Mesenchymal stem cell (in vitro differentiated cells and primary cell): ENCODE data around the gene AKAP13.

Experiments
- DNase-seq: peaks from one replicate; pipeline ENCODE4 v3.0.0-alpha.2; 2013
- H2AFZ ChIP-seq: one replicate; pipeline ENCODE4 v1.6.1; 2013; ENCODE audit warnings: low read depth, mild to moderate bottlenecking, control low read depth, inconsistent platforms, low read length, moderate library complexity
- H2AK5ac ChIP-seq: 2 replicates; pipeline ENCODE4 v1.6.1; 2013; ENCODE audit warnings: low read length, moderate library complexity, mild to moderate bottlenecking, inconsistent platforms; ENCODE audit not compliant: severe bottlenecking
- H2BK120ac ChIP-seq: one replicate; pipeline ENCODE4 v1.6.1; 2013; ENCODE audit warnings: low read depth, mild to moderate bottlenecking, inconsistent platforms, low read length, moderate library complexity
- H2BK12ac ChIP-seq, 2 experiments: one replicate each; pipeline ENCODE4 v1.6.1; 2013; ENCODE audit warnings: inconsistent platforms in 2 of 2, low read length in 2 of 2, mild to moderate bottlenecking in 2 of 2, moderate library complexity in 2 of 2, control low read depth in 1 of 2
- H2BK15ac ChIP-seq: one replicate; pipeline ENCODE4 v1.6.1; 2013; ENCODE audit warnings: mild to moderate bottlenecking, low read depth, inconsistent platforms; ENCODE audit not compliant: poor library complexity, severe bottlenecking
- H2BK5ac ChIP-seq: 2 replicates; pipeline ENCODE4 v1.6.1; 2013; ENCODE audit warnings: low read depth, mild to moderate bottlenecking, low read length, control low read depth, inconsistent platforms; ENCODE audit not compliant: poor library complexity, severe bottlenecking
- H3K14ac ChIP-seq, 2 experiments: one replicate each; pipeline ENCODE4 v1.6.1; 2013; ENCODE audit warnings: inconsistent platforms in 2 of 2, low read length in 2 of 2, control low read depth in 1 of 2, mild to moderate bottlenecking in 1 of 2, moderate library complexity in 1 of 2
- H3K18ac ChIP-seq, 2 experiments: one replicate each; pipeline ENCODE4 v1.6.1; 2013; ENCODE audit warnings: inconsistent platforms in 2 of 2, low read length in 2 of 2, control low read depth in 1 of 2, low read depth in 1 of 2, mild to moderate bottlenecking in 1 of 2
- H3K23ac ChIP-seq, 2 experiments: one replicate each; pipeline ENCODE4 v1.6.1; 2013; ENCODE audit warnings: inconsistent platforms in 2 of 2, low read length in 2 of 2, mild to moderate bottlenecking in 2 of 2, moderate library complexity in 2 of 2, control low read depth in 1 of 2
- H3K27ac ChIP-seq: 2 replicates; pipeline ENCODE4 v1.5.1; 2013; ENCODE audit warnings: mild to moderate bottlenecking, moderate library complexity, low read length, control low read depth, inconsistent platforms; ENCODE audit not compliant: poor library complexity, severe bottlenecking
- H3K27me3 ChIP-seq, 2 experiments: 2 replicates each; pipeline versions ENCODE4 v1.6.1 to v1.7.0; 2013; ENCODE audit warnings: low read length in 2 of 2, mild to moderate bottlenecking in 2 of 2, moderate library complexity in 2 of 2, control low read depth in 1 of 2, inconsistent platforms in 1 of 2; ENCODE audit not compliant: control insufficient read depth in 1 of 2, insufficient read depth in 1 of 2
- H3K36me3 ChIP-seq, 2 experiments: 2 replicates each; pipeline versions ENCODE4 v1.6.1 to v1.7.0; 2013; ENCODE audit warnings: low read length in 2 of 2, control low read depth in 1 of 2, inconsistent platforms in 1 of 2, low read depth in 1 of 2, mild to moderate bottlenecking in 1 of 2; ENCODE audit not compliant: insufficient read depth in 2 of 2, control insufficient read depth in 1 of 2
- H3K4ac ChIP-seq, 2 experiments: one replicate each; pipeline ENCODE4 v1.6.1; 2013; ENCODE audit warnings: inconsistent platforms in 2 of 2, low read length in 2 of 2, mild to moderate bottlenecking in 2 of 2, moderate library complexity in 2 of 2, control low read depth in 1 of 2, low read depth in 1 of 2
- H3K4me1 ChIP-seq: 2 replicates; pipeline ENCODE4 v1.6.1; 2013; ENCODE audit warnings: low read depth, low read length, control low read depth; ENCODE audit not compliant: control insufficient read depth, insufficient read depth
- H3K4me2 ChIP-seq: 2 replicates; pipeline ENCODE4 v1.6.1; 2013; ENCODE audit warnings: low read length, mild to moderate bottlenecking, inconsistent platforms; ENCODE audit not compliant: poor library complexity, severe bottlenecking
- H3K4me3 ChIP-seq, 2 experiments: 2 replicates each; pipeline versions ENCODE4 v1.5.1 to v1.7.0; 2013; ENCODE audit warnings: low read length in 2 of 2, mild to moderate bottlenecking in 2 of 2, control low read depth in 1 of 2, low read depth in 1 of 2; ENCODE audit not compliant: insufficient read depth in 1 of 2
- H3K79me1 ChIP-seq: replicated peaks from 2 replicates; pipeline ENCODE4 v1.6.1; 2013; ENCODE audit warnings: mild to moderate bottlenecking, control low read depth, low read length, inconsistent platforms; ENCODE audit not compliant: poor library complexity, severe bottlenecking
- H3K9ac ChIP-seq: 2 replicates; pipeline ENCODE4 v1.7.0; 2013; ENCODE audit warnings: mild to moderate bottlenecking, low read length, moderate library complexity
- H3K9me3 ChIP-seq: 2 replicates; pipeline ENCODE4 v1.7.0; 2013; ENCODE audit warnings: mild to moderate bottlenecking, low read length; ENCODE audit not compliant: control insufficient read depth
- H4K8ac ChIP-seq: one replicate; pipeline ENCODE4 v1.6.1; 2013; ENCODE audit warnings: inconsistent platforms, mild to moderate bottlenecking, low read length, moderate library complexity
- H4K91ac ChIP-seq: one replicate; pipeline ENCODE4 v1.6.1; 2013; ENCODE audit warnings: mild to moderate bottlenecking, low read length, inconsistent platforms
- WGBS: methylation state at CpG from one replicate; pipeline ENCODE4 v1.1.7; 2013; ENCODE audit warnings: mixed read lengths; 5-methylcytosine and 5-hydroxymethylcytosine counted together

AKAP13 gene

DNA sequence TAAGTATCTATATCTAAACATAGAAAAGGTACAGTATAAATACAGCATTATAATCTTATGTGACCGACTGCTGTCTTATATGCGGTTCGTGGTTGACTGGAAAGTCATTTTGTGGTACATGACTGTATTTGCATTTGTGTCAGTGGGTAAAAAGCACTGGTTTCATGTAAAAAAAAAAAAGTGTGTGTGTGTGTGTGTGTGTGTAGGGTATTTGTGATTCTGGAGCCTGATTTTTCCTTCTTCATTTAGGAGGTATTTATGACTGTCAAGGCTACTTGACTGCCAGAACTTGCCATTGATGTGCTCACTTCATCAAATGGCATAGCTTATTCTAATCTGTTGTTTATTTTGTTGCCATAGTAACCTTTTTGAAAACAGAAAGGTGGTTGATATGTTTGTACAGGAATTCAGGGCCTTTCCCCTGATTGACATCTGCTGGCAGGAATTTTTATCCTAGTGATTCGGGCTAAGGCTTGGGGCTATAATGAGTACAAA, 63.2 kb downstream of the AKAP13 start:
- Histone ChIP-seq H2BK5ac (no peak overlapping the region), H3K14ac (no peak overlapping the region), H3K4me1 (no peaks in the 10 kb centered on the region), H2BK120ac (no peak overlapping the region), H3K27ac (no peak overlapping the region), H2BK12ac (no peak overlapping the region), H3K27me3 (no peaks in the 10 kb centered on the region), H3K23ac (no peak overlapping the region), H3K18ac (no peak overlapping the region), H3K9me3 (no peaks in the 10 kb centered on the region), H3K4me2 (no peak overlapping the region), H3K4ac (no peak overlapping the region), H3K9ac (no peak overlapping the region), H3K79me1 (peaks cover 2% of the 10 kb centered on the region), H4K91ac (no peak overlapping the region), H3K4me3 (no peak overlapping the region), H4K8ac (no peak overlapping the region), H3K36me3 (no peaks in the 10 kb centered on the region), H2BK15ac (no peak overlapping the region), H2AFZ (no peak overlapping the region), H2AK5ac (no peak overlapping the region)
- WGBS = 79% methylated on average over 3 of the region's 4 CpGs
- peak; percentile 85 for DNase-seq

DNA sequence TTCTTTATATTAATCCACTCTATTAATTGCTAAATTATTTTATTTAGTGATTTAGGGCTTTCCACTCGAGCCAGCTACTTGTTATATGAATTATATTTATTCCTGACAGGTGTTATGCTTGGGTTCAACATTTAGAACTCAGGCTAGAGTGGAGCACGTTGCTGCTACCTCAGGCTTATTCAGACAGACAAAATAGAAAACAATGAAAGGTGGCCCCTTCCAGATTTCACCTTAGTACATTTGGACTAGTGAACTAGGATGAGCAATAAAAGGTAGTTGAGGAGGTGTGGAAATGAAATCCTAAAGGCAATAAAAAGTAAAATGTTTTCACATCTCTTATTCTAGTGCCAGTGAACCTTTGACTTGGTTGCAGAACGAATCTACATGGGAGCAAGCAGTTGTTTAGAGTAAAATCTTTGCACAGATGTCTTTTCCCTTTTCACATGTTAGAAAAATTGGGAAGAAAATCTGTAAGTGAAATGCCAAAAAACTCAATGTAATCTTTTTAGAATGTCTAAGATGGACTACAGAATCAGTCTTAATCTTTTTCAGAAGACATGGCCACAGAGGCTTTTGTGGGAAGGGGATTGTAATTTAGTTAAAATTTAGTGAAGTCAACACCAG, 63.8 kb downstream of the AKAP13 start:
- Histone ChIP-seq H2BK12ac (no peak overlapping the region), H3K36me3 (no peaks in the 10 kb centered on the region), H3K4me3 (no peak overlapping the region), H3K9ac (no peak overlapping the region), H3K18ac (no peak overlapping the region), H2AFZ (no peak overlapping the region), H3K4me1 (no peaks in the 10 kb centered on the region), H2AK5ac (no peak overlapping the region), H3K27ac (no peak overlapping the region), H3K4ac (no peak overlapping the region), H3K27me3 (no peaks in the 10 kb centered on the region), H3K79me1 (peaks cover 2% of the 10 kb centered on the region), H2BK5ac (no peak overlapping the region), H3K4me2 (no peak overlapping the region), H4K91ac (no peak overlapping the region), H3K23ac (no peak overlapping the region), H2BK120ac (no peak overlapping the region), H4K8ac (no peak overlapping the region), H2BK15ac (no peak overlapping the region), H3K14ac (no peak overlapping the region), H3K9me3 (no peaks in the 10 kb centered on the region)
- no peak for DNase-seq
- 70% methylated on average over 3 of the region's 3 CpGs for WGBS

DNA sequence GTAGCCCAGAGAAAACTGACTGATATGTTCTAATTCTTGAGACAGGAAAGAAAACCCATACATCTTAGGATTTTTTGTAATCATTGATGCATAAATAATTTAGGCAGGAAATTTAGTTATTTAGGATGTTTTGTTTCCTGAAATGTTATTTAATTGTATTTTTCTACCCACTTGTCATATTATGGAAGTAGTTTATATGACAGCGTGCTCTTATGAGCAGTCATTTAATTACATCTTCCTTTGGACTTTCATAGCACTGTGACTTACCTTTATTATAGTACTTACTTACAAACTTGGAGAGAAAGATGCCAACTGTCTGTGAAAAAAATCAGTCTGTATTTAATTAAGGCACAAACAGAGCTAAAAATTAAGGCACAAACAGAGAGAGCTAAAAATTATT, 65.0 kb downstream of the AKAP13 start:
- WGBS = no CpG with 5 or more reads among the region's 1 CpG
- Histone ChIP-seq H3K27me3 (no peaks in the 10 kb centered on the region), H2BK12ac (no peak overlapping the region), H4K8ac (no peak overlapping the region), H3K4me3 (no peak overlapping the region), H2AK5ac (no peak overlapping the region), H3K4me1 (no peaks in the 10 kb centered on the region), H2BK5ac (no peak overlapping the region), H3K9ac (no peak overlapping the region), H3K14ac (no peak overlapping the region), H2AFZ (no peak overlapping the region), H3K4ac (no peak overlapping the region), H3K36me3 (no peaks in the 10 kb centered on the region), H2BK120ac (no peak overlapping the region), H3K18ac (no peak overlapping the region), H2BK15ac (no peak overlapping the region), H3K27ac (no peak overlapping the region), H3K9me3 (peaks cover 5% of the 10 kb centered on the region), H3K23ac (no peak overlapping the region), H4K91ac (no peak overlapping the region), H3K4me2 (no peak overlapping the region), H3K79me1 (peaks cover 2% of the 10 kb centered on the region)
- no peak for DNase-seq

DNA sequence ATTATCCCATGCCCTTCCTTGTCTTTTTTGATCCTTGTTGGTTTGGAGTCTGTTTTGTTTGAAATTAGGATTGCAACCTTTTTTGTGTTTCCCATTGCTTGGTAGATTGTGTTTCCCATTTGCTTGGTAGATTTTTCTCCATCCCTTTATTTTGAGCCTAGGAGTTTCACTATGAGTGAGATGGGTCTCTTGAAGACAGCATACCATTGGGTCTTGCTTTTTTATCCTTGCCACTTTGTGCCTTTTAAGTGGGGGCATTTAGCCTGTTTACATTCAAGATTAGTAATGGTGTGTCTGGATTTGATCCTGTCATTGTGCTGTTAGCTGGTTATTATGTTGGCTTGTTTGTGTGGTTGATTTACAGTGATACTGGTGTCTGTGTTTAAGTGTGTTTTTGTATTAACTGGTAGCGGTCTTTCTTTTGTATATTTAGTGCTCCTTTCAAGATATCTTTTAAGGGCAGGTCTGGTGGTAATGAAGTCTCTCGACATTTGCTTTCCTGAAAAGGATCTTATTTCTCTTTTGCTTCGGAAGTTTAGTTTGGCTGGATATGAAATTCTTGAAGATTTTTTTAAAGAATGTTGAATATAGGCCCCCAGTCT, 70.8 kb downstream of the AKAP13 start:
- Histone ChIP-seq H2BK12ac (no peak overlapping the region), H2BK5ac (no peak overlapping the region), H4K91ac (no peak overlapping the region), H2BK120ac (no peak overlapping the region), H3K4me2 (no peak overlapping the region), H3K79me1 (peaks cover 14% of the 10 kb centered on the region), H3K4ac (no peak overlapping the region), H4K8ac (no peak overlapping the region), H3K27me3 (no peaks in the 10 kb centered on the region), H3K23ac (no peak overlapping the region), H3K4me3 (no peak overlapping the region), H3K27ac (no peak overlapping the region), H3K14ac (no peak overlapping the region), H2AFZ (no peak overlapping the region), H2BK15ac (no peak overlapping the region), H3K4me1 (peaks cover 7% of the 10 kb centered on the region), H3K9me3 (peaks cover 16% of the 10 kb centered on the region), H3K9ac (no peak overlapping the region), H3K36me3 (peaks cover 0 to 10% of the 10 kb centered on the region in 2 experiments), H2AK5ac (no peak overlapping the region), H3K18ac (no peak overlapping the region)
- WGBS = 64% methylated on average over 3 of the region's 3 CpGs
- DNase-seq = no peak
